Fibroblast of gingiva (primary cell): Measurements from ENCODE around the gene CTRB2.
"Not testable (repeated sequence)": the region's sequence is repeated elsewhere in the genome, so short reads cannot be mapped to it uniquely, and the experiment has no call there.

Source experiments
- DNase-seq: peaks from one replicate; pipeline ENCODE4 v3.0.0-alpha.2; 2011; ENCODE audit warnings: low read depth

The CTRB2 gene

DNA sequence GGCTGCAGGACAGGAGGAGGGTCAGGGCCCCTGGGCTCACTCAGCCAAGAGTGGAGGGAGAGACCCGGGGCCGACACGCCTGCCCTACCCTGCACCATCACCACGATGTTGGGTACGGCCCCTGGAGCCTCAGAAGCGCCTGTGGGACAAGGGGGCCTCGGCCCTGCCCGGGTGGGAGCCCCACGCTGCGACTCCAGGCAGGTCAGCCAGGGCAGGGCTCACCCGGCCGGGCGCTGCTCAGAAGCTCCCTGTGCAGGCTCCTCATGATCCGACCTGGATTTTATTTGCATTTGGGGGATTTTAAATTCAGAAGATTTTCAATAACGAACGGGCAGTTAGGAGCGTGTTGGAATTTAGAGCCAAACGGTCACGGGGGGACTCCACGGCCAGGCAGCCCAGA lies 2.1 kb downstream of the CTRB2 start:
- not testable (repeated sequence) for DNase-seq

DNA sequence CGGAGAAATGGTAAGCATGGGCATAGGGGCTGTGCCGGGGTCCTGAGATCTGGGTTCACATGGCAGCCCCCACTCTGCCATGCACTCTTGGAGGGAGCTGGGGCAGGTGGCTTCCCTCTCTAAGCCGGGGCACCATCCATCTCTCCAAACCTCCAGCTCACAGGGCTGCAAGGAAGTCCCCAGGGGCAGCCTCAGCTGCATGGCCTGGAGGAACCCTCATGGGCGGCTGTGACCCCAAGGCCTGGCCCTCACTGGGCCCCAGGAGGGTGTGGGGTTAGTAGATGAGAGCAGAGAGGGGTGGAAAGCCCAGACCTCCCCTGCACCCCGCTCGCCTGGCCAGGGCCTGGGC lies 2.6 kb downstream of the CTRB2 start:
- no peak for DNase-seq

DNA sequence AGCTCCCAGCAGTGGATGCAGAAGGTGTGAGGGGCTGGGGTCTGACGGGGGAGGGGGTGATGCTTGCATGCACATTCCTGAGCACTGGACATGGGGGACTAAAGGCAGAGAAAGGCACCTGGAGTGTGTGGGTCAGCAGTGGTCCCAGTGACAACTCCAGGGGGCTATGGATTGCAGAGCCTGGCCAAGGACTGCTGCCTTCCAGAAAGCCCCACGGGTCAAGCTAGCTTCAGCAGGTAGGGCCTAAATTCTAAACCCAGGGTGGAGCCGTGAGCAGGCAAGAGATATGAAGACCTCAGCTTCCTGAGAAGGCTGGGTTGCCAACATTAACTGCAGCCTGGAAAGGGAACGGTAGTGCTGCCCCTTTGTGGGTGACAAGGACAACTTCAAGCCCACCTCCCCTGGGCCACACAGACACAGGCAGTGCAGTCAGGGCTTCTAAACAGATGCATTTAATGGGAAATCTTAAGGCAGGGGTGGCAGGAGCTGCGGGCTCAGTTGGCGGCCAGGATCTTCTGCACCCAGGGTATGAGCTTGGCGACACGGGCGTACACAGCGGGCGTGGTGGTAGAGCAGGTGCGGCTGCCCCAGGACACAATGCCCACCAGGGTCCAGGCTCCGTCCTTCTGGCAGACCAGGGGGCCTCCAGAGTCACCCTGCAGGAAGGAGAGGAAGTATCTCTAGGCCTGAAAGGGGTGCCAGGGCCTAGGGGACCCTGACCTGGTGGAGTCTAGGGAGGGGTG lies 3.1 kb downstream of the CTRB2 start:
- DNase-seq, result no peak

DNA sequence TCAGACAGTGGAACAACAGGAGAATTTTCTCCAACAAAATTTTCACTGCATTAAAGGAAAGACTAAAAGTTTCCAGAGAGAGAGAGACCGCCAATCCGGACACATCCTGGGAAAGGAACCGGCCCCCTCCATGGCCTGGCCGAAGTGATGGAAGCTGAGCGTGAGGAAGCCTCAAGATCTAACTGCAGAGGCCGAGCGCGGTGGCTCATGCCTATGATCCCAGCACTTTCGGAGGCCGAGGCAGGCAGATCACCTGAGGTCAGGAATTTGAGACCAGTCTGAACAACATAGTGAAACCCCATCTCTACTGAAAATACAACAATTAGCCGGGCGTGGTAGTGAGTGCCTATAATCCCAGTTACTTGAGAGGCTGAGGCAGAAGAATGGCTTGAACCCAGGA lies 3.9 kb downstream of the CTRB2 start:
- no peak for DNase-seq

DNA sequence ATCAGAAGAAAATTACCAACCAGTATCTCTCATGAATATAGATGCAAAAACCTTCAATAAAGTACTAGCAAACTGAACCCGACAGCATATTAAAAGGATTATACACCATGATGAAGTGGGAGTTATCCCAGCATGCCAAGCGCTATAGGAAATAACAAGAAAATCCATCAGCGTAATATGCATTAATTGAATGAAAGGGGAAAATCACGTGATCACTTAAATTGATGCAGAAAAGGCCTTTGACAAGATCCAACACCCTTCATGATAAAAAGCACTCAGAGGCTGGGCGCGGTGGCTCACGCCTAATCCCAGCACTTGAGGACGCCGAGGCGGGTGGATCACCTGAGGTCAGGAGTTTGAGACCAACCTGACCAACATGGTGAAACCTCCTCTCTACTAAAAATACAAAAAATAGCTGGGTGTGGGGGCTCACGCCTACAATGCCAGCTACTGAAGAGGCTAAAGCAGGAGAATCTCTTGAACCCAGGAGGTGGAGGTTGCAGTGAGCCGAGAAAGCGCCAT lies 4.8 kb downstream of the CTRB2 start:
- DNase-seq, result no peak

DNA sequence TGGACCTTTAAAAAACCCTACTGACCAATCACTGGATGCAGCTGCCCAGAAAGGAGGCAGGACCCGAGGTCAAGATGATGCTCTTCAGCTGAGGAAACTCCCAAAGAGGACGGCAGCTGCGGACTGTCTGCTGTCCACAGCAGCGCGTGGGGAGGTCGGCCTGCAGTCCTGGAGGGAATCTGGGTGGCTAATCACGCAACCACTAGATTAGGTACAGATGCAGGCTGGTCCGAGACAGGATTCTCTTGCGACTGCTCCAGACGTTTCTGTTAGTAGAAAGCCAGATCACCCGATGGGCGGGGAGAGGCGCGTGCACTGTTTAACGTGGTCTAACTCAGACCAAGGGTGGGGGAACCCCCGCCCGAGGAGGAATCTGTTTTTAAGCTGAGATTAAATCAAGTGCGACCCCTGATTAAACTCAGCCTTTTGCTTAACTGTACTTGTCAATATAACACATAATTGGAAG lies 8.8 kb downstream of the CTRB2 start:
- peak; percentile 71 for DNase-seq

DNA sequence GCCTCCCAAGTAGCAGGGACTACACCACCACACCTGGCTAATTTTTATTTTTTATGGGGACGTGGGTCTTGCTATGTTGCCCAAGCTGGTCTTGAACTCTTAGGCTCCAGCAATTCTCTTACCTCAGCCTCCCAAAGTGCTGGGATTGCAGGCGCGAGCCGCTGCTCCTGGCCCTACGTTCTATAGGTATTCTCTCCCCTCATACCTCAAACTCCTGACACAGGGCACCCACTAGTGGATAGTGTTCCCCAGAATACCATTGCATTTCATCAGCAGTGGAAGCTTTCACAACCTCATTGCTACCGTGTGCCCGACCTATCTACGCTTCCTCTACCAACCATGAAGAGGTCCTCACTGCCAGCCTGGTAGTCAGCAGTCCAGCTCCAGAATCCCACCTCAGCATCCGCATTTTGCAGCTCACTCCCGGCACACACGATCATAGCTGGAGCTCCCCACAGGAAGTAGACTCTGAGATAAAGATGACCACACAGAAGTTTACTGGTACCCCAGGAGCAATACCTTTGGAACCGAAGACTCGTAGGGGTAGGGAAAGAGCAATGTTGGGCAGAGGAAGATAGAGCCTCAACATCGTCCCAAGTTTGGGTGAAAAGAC lies 9.3 kb downstream of the CTRB2 start:
- no peak for DNase-seq

DNA sequence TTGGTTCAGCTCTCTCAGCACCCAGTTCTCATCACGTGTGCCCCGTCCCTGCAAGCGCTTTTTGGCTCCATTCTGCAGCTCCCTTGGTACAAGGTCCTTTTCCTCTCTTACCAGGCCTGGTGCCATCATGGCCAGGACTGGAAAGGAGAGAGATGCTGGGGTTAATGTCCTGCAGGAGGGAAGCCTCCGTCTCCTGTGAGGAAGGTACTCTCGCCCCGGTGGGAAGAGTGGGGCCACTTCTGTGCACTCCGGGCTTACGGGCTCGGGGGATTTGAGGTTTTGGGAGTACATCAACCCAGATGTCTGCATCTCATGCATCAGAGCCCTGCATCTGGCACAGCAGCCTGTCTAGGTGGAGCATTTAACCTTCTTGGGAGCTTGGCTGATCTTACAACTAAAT lies 10.1 kb downstream of the CTRB2 start:
- no peak for DNase-seq

DNA sequence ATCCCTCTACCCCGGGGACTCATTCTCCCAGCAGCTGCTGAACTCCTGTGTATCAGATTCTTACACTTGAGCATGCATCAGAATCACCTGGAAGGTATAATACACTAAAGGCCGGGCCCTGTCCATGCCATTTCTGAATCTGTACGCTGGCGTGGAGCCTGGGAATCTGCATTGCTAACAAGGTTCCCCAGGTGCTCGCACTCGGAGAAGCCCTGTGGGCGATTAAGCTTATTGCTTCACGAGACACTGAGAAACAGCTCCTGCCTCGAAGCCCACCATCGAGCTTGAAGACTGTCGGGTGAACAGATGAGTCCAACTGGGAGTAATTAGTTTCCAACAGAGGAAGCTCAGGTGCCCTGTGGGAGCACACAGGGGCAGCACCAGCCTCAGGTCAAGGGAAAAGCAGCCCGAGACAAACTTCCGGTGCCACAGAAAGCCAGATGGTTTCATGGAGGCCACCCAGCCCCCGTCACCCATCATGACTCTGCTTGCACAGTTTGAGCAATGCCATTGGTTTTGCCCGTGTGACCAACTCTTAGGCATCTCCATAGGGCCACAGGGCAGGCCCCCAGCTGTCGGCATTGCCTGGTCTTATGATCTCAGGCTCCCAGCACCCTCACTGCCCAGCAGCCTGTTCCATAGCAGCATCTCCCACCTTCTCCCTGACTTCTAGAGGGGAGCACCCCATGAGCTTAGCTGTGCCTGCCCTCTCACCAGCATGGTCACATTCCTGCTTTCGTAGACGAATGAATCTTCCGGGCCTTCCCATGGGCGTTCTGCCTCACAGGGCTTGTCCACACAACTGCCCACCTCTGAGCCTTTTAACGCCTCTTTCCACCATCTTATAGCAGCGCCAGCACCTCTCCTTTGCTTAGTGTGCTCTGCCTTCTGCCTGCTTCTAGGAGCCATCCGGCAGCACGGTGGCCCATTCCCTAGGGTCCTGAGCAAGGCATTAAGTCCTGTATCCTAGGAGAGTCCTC lies 10.9 kb downstream of the CTRB2 start:
- DNase-seq, result no peak

DNA sequence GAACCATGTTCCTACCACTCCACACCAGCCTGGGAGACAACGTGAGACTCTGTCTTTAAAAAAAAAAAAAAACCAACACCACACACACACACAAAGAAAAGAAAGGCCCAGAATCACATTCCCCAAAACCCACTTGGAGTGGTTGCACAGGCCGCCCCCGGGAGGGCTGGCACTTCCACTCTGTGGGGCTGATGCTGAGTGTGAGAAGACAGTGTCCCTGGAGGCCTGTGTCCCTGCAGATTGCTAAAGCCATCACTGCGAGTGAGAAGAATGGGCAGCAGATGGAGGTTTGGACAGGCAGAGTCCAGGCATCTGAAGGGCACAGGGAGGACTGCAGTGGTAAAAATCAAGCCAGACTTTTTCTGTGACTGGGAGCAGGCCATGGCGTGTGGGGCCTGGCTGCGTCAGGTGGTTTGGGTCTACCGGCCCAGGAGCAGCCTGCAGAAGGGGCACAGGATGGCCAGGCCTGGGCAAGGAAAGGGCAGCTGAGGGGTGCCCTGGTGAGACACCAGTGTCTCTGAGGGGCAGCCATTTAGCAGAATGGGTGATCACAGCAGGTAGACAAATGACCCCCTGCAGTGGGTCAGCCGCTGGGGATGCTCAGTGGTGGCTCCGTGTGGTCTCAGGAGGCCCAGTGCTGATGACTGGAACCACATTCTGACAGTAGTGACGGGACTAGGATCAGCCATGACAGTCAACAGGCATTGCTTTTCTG lies 13.1 kb downstream of the CTRB2 start:
- DNase-seq, result no peak

DNA sequence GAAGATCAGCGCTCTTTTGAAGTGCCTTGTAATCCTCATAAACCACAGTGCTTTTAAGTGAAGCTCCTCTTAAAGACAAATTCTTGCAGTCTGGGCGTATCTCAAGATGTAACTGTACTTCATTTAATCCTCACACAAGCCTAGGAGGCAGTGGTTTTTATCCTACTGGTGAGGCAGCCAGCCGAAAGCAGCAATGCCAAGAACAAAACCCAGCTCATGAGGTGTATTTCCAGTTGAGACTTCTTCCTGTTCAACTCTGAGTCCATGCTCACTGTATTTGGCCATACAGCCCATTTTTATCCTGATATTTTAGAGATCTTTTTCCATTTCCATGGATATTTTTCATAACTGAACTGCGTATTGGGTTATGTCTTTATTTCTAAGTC lies 13.7 kb downstream of the CTRB2 start:
- DNase-seq, result no peak

DNA sequence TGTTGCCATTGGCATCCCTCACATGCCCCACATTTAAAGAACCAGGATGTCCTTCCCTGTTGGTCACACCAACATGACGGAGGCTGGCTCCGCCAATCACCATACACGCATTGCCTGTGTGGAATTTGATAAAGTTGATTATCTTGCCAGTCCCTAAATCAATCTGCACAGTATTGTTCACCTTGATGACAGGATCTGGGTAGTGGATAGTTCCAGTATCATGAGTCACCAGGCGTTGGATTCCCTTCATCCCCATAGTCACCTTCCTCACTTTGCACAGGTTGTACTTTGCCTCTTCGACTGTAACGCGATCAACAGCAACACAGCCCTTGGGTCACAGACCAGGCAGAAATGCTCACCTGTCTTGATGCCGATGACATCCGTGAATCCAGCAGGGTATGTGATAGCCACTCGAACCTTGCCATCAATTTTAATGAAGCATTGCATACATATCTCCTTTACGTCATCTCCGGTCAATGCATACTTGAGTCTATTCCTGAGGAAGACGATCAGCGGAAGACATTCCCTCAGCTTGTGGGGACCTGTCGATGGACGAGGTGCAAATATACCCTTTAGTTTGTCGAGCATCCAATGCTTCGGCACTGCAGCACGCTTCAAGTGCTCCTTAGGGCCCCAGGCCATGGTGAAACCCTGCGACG lies 14.2 kb downstream of the CTRB2 start:
- no peak for DNase-seq

DNA sequence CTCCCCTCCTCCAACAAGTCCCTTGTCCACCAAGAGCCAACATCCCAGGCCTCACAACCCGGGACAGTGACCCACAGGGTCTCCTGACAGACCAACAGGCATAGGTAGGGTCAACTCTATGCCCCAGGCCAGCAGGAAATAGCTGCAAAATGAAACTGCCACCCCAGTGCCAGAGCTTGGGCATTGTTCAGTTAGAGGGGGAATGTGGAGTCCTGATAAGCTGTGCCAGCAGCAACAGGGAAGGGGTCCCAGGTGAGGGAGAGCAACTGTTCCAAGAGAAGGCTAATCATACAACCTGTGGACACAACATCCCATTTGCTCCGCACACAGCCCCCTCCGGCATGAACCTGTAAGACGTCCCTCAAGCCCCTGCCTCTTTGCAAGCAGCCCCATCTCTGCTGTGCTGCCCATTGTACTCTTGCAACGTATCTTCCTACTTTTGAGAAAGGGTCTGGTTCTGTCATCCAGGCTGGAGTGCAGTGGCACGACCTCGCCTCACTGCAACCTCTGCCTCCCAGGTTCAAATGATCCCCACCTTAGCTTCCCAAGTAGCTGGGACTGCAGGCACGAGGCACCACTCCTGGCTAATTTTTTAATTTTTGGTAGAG lies 17.2 kb downstream of the CTRB2 start:
- no peak for DNase-seq

DNA sequence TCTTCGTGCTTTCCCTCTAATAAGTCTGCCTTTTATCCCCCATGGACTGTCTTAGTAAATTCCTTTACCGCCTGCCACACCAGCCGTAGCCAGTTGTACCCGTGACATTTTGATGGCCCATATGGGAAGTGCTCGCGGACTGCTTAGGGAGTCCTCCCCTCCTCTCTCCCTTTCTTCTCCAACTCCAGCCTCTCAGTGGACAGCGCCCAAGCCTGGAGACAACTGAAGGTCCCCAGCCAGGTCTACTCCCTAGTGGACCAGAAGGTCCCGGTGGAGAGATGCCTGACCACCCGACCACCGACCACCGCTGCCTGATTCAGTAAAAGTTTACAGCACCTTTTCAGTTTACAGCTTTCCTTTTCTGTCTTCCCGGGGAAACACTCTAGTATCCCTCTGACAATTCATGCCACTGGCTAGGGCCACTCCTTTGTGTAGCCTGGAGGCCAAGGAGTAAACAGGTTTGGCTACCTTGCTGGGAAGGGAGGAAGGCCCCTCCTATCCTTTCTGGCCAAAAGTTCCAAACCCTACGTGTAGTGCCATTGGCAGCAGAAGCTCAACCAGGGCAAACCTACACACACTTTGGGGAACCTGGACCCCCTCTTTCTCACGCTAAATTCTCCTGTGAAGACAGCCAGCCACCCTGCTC lies 18.0 kb downstream of the CTRB2 start:
- DNase-seq, result no peak

DNA sequence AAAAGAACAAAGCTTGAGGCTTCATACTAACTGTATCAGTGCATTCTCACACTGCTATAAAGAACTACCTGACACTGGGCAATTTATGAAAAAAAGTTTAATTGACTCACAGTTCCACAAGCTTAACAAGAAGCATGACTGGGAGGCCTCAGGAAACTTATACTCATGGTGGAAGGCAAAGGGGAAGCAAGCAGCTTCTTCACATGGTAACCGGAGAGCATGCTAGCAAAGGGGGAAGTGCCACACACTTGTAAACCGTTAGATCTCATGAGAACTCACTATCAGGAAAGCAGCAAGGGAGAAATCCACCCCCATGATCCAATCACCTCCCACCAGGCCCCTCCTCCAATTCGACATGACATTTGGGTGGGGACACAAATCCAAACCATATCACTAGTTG lies 25.3 kb downstream of the CTRB2 start:
- no peak for DNase-seq

DNA sequence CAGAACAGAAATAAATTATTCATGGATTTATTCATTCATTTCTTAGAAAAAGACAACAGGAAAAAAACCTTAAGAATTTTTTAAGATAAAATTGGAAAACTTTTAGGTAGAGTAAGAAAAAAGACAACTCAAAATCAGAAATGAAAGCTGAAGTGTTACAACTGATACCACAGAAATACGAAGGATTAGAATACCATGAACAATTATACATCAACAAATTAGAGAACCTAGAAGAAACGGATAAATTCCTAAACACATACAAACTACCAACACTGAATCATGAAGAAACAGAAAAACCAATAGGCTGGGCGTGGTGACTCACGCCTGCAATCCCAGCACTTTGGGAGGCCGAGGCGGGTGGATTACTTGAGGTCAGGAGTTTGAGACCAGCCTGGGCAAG lies 27.8 kb downstream of the CTRB2 start:
- no peak for DNase-seq

DNA sequence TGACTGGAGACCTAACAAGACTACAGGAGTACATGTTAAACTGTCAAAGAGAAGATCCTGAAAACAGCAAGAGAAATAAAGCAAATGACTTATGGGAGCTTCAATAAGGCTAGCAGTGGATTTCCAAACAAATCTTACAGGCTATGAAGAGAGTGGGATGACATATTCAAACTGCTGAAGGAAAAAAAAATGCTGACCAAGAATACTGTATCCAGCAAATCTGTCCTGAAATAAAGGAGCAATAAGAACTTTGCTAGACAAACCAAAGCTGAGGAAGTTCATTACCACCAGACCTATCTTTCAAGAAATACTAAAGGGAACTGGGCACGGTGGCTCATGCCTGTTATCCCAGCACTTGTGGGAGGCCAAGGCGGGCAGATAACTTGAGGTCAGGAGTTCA lies 30.0 kb downstream of the CTRB2 start:
- no peak for DNase-seq

DNA sequence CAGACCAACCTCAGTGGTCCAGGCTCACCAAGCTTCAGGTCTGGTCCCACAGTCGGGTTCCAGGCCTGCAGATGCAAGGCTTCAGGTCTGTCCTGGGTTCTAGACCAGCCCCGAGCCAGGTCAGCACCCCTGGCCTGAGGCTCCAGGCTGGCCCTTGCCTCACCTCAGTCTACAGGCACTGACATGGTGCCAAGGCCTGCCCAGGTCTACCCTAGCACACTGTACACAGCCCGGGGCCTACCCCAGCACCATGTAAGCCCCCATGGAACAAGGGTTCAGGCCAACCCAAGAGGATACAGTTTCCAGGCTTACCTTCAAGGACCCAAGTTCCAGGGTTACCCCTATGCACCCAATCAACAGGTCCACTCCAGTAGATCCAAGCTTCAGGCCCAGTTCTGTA lies 31.9 kb downstream of the CTRB2 start:
- DNase-seq, result no peak

DNA sequence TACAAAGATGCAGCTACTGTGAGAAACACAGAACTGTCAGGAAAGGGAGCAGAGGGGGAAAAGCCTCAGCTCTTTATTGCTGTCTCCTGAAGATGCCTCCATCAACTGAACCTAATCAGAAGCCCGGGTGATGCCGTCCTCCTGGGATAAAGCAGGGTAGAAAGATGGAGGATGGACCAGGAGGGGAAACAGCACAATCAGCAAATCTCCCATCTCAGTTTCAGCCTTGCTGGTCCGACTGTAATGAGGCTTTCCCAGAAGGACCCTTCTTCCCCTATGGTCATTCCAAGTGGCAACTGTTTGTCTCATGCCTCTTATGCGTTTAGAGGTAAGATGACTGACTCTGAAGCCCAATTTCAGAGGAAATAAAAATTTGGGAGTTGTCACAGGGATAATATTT lies 34.4 kb downstream of the CTRB2 start:
- DNase-seq, result no peak

DNA sequence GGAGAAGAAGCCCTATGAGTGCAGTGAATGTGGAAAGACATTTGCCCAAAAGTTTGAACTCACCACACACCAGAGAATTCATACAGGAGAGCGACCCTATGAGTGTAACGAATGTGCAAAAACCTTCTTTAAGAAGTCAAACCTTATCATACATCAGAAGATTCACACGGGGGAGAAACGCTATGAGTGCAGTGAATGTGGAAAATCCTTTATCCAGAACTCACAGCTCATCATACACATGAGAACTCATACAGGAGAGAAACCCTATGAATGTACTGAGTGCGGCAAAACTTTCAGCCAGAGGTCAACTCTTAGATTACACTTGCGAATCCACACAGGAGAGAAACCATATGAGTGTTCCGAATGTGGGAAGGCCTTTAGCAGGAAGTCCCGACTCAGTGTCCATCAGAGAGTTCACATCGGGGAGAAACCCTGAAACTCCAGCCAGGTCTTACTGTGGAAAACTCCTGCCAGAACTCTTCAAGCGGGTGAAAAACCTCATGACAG lies 37.0 kb downstream of the CTRB2 start:
- no peak for DNase-seq
